NCI-H1417 (cell line): ENCODE measurements around the gene KIF12.

Experiments
- DNase-seq, 3 experiments: peaks; one replicate each; lab custom pipeline; 2025; lab: John Stamatoyannopoulos, UW

KIF12 gene

DNA sequence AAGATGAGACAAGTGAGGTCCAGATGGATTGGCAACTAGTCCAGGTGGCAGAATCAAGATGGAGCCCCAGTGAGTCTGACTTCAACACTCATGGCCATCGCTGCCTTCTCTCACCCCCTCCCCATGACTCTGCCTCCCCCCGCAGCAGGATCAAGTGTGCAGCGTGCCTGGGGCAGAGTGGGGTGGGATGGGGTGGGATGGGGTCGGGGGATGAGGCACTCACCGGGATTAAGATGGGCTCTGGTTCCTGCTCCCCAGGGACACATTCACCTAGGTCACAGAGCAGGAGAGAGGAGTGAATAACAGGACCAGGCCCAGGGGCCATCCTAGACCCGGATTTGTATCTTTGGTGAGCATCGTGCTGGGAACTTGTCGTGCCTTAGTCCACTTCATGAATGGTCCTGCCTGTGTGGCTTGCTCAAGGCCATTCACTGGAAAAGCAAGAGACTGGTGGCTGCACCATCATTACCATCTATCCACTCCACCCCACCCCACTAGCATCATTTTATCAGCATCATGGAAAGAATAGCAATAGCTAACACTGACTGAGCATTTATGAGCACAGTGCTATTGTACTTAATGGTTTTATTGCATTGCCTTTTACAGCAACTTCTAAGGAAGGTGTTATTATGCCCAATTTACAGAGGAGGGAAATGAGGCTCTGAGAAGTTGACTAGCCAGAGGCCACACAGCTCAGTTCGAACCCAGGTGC lies 29.5 kb downstream of the KIF12 start:
- DNase-seq: no peak

DNA sequence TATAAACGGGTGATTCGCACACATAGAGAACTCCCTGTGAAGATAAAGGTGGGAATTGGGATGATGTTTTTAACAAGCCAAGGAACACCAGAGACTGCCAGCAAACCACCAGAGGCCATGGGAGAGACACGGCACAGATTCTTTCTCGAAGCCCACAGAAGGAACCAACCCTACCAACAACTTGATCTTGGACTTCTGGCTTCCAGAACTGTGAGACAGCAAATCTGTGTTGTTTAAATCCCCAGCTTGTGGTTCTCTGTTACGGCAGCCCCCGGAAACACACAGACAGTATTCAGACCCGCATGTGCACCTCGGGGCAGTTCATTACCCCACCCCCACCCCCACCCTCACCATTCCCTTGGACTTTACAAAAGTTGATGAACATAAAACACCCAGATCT lies 33.8 kb downstream of the KIF12 start:
- DNase-seq: no peak

DNA sequence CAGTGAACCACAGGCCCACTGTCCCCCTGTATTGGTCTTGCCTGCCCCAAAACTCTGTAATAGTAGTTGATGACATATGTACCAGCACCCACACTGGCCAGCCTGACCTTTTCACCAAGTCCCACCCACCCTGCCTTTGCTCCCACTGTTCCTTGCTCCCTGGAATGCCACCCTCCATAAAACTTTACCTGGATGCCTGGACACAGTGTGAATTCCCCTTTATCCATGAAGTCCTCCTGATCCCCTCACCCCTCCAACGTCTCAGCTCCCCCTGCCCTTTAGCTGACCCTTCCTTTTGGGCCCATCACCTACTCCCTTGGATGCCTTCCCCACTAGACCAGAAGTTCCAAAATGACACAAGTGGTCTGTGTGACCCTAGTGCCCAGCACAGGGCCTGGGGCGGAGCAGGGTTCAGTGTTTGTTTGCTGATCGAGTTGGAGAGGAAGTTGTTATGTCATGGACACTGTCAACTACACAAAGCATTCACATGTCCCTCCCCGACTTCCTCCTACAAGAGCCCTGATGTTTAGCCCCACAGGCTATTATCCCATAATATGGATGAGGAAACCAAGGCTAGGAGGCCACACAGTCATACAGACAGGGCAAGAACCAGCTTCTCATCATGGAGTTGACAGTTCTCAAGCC lies 37.1 kb downstream of the KIF12 start:
- no peak for DNase-seq

DNA sequence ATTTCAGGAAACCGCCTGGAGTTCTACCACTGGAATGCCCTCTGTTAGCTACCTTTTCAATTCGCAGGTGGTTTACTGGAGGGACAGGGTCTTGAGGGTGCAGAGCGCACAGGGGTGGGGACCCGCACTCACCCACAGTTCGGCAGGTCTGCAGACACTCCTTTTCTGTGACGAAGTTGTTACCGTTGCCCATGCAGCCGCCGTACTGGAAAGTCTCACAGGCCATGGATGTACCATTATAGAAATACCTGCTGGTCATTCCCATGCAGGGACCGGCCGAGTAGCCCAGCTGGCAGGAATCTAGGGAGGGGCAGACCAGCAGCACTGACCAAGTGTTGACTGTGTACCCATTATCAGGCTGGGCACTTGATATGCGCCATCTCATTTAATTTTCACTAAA lies 37.8 kb downstream of the KIF12 start:
- DNase-seq: no peak

GRCh38 chr9:114060711-114061110 lies 38.4 kb downstream of the KIF12 start:
- no peak for DNase-seq

GRCh38 chr9:114060070-114060469 lies 39.0 kb downstream of the KIF12 start:
- no peak for DNase-seq

GRCh38 chr9:114059047-114059803 lies 39.9 kb downstream of the KIF12 start:
- no peak for DNase-seq

GRCh38 chr9:114058688-114059046 lies 40.4 kb downstream of the KIF12 start:
- DNase-seq: no peak

GRCh38 chr9:114057161-114057885 lies 41.8 kb downstream of the KIF12 start:
- DNase-seq: no peak

DNA sequence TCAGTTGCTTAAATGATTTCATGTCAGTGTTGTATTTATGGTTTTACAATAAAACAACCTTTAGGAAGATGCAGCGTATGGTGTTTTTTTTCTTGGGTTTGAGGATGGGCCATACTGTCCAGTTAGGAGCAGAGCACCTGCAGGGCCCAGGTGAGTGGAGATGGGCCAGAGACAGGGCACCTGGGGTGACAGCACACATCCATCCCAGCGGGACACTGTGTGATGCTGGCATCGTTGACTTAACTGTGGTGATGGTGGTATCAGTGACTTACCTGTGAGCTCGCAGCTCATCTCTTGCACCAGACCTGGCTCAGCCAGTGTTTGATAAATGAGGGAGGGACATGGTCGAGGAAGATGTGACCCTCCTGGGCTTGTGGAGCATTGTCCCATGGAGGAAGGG lies 42.6 kb downstream of the KIF12 start:
- DNase-seq: no peak

DNA sequence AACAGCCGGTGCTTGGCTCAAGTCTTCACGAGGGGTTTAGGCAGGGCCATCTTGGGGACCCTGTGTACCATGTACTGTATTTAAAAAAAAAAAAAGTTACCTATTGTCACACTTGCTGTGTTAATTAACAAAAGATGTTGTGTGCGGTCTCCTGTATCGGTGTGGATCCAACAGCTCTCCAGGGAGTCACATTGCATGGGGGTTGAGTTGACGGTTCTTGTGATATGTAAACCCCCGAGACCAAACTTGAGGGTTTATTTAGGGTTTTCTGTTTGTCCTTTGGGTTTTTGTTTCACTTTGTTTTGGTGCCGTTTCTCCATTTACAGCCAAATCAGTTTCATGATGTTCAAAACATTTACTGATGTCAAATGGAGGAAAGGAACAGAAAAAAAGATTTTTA lies 43.2 kb downstream of the KIF12 start:
- DNase-seq: no peak

DNA sequence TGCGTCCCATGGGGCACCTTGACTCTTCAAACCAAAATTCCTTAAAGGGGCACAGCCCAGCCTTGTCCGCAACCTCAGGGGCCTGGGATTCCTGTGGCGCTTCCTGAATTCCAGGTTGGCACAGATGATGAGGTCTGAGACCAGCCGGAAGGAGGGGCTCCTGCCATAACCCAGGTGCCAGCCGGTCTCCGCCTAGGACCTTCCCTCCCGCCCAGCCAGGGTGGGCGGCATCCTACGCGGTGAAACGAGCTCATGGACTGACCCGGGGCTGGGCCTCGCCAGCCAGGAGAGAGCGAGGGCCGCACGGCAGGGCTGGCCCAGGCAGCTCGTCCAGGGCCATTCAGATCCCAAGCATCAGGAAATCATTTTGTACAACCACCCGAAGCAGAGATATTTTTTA lies 44.0 kb downstream of the KIF12 start:
- no peak for DNase-seq

DNA sequence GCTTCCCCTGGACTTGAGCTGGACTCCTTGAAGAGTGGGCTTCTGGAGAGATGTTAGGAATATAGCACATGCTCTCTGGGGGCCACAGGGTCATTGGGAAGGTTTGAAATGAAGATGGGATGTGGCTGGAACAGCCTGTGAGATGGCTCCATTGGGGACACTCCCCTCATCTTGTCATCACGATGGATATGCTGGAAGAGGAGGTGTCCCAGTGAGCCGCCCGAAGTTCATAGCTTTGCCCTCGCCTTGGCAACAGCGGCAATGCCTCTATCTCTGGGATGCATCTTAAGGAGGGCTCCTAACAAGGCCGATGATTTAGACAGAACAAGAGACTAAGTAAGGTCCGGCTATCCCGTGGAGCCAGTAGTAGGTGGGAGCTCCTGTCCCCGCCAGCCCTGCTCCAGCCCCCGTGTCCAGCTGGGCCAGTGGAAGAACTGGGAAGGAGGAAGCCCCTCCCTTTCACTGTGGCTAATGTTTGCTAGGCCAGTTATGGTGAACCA lies 44.9 kb downstream of the KIF12 start:
- no peak for DNase-seq

DNA sequence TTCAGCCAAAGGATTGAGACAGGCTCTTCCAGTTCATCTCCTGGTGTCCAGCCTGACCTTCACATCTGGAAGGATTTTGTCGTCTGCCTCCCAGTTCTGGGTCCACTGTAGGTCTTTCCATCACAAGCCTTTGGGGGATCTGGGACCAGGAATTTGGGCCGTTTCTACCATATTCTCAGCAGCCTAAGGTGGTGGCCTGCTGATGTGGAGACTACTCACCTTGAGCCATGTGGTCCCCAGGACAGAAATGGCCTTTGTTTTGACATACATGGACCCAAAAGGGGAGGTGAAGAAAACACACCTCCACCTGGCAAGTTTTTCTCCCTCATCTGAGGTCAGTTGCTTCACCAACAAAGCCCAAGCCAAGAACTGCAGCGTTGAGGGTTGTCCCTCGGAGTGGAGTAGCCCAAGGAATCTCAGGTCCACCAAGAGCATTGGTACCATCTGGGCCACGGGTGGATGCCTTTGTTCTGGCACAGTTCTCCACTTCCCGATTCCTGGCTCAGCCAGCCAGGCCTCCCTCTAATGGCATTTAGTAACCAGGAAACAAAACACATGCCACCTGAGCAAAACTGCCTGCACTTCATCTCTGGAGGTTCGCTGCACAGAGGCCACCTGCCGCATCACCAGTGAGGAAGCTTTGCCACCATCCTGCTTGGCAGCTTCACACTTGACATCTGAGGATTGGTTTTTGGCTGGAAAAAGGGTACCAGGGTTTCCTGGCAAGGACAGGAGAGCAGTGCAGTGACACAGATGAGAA lies 45.7 kb downstream of the KIF12 start:
- no peak for DNase-seq

GRCh38 chr9:114051706-114052105 lies 47.4 kb downstream of the KIF12 start:
- DNase-seq: no peak

GRCh38 chr9:114051281-114051680 lies 47.8 kb downstream of the KIF12 start:
- no peak for DNase-seq

GRCh38 chr9:114050646-114051045 lies 48.4 kb downstream of the KIF12 start:
- DNase-seq: no peak

DNA sequence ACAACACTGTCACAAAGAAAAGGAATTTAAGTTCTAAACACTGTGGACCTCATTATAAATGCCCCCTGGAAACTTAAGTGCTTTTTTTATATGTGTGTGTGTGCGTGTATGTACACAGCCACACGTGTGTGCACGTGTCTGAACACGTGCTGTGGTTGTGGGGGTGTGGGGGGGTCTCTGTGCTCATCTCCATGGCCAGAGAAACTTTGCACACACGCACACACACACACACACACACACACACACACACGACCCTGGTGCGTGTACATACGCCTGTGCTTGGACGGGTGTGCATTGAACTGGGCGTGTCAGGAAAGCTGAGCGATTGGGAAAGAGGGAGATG lies 48.9 kb downstream of the KIF12 start:
- no peak for DNase-seq

DNA sequence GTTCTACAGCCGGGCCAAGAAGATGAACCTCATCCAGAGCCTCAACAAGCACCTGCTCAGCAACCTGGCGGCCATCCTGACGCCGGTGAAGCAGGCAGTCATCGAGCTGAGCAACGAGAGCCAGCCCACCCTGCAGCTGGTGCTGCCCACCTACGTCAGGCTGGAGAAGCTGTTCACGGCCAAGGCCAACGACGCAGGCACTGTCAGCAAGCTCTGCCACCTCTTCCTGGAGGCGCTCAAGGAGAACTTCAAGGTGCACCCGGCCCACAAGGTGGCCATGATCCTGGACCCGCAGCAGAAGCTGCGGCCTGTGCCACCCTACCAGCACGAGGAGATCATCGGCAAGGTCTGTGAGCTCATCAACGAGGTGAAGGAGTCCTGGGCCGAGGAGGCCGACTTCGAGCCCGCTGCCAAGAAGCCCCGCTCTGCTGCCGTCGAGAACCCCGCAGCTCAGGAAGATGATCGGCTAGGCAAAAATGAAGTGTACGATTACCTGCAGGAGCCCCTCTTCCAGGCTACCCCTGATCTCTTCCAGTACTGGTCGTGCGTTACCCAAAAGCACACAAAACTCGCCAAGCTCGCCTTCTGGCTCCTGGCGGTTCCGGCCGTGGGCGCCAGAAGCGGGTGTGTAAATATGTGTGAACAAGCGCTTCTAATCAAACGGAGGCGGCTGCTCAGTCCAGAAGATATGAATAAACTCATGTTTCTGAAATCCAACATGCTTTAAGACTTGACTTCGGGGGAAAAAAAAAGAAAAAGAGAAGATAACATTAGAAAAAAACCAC lies 49.5 kb downstream of the KIF12 start:
- no peak for DNase-seq

GRCh38 chr9:114048533-114049415 lies 50.3 kb downstream of the KIF12 start:
- no peak for DNase-seq
